Neural cell (in vitro differentiated cells): ENCODE data around the gene ELOB. TPM values are rescaled to one million over a fixed set of nuclear protein-coding genes. Genes with fewer than 3 reads are reported as not detected.

Experiments used
- H2AFZ ChIP-seq: fragments of 200-600, 300-800 bp; sonication (generic), shearing (Covaris generic); 2 replicates; pipeline ENCODE4 v1.6.0; 2014; ENCODE audit warnings: low read depth, mild to moderate bottlenecking, antibody characterized with exemption, low read length, moderate library complexity
- H3F3A ChIP-seq: fragments of 200-600 bp; shearing (Covaris generic); 2 replicates; pipeline ENCODE4 v1.6.1; 2016; ENCODE audit warnings: mild to moderate bottlenecking, moderate library complexity, mixed read lengths, antibody characterized with exemption, low read length; ENCODE audit not compliant: insufficient read depth, poor library complexity, severe bottlenecking
- H3K27ac ChIP-seq: fragments of 200-600, 300-800 bp; sonication (generic), shearing (Covaris generic); 2 replicates; pipeline ENCODE4 v1.5.1; 2014; ENCODE audit warnings: mild to moderate bottlenecking, low read length, moderate library complexity
- H3K27me3 ChIP-seq: fragments of 300-800, 200-600 bp; sonication (generic), shearing (Covaris generic); 2 replicates; pipeline ENCODE4 v1.6.0; 2014; ENCODE audit warnings: mild to moderate bottlenecking, low read depth, low read length, moderate library complexity; ENCODE audit not compliant: insufficient read depth
- H3K36me3 ChIP-seq: fragments of 300-800, 200-600 bp; sonication (generic), shearing (Covaris generic); 2 replicates; pipeline ENCODE4 v1.5.1; 2014; ENCODE audit warnings: mild to moderate bottlenecking, antibody characterized with exemption, low read length, moderate library complexity; ENCODE audit not compliant: insufficient read depth
- H3K4me2 ChIP-seq: fragments of 300-800, 200-600 bp; sonication (generic), shearing (Covaris generic); 2 replicates; pipeline ENCODE4 v1.6.0; 2014; ENCODE audit warnings: mild to moderate bottlenecking, low read length
- H3K4me3 ChIP-seq: fragments of 300-800, 200-600 bp; sonication (generic), shearing (Covaris generic); 2 replicates; pipeline ENCODE4 v1.5.1; 2014; ENCODE audit warnings: mild to moderate bottlenecking, low read length, moderate library complexity
- H3K79me2 ChIP-seq: fragments of 200-600 bp; shearing (Covaris generic); replicated peaks from 2 replicates; pipeline ENCODE4 v1.6.0; 2014; ENCODE audit warnings: mild to moderate bottlenecking, low read length, moderate library complexity; ENCODE audit not compliant: insufficient read depth
- H3K9ac ChIP-seq: fragments of 300-800, 200-600 bp; sonication (generic), shearing (Covaris generic); 2 replicates; pipeline ENCODE4 v1.6.1; 2016; ENCODE audit warnings: mild to moderate bottlenecking, low read length, mixed read lengths
- H3K9me2 ChIP-seq: fragments of 200-600 bp; shearing (Covaris generic); 2 replicates; pipeline ENCODE4 v1.6.1; 2016; ENCODE audit warnings: mild to moderate bottlenecking, low read length, mixed read lengths; ENCODE audit not compliant: insufficient read depth
- H3K9me3 ChIP-seq: fragments of 200-600, 300-800 bp; sonication (generic), shearing (Covaris generic); 2 replicates; pipeline ENCODE4 v1.6.1; 2016; ENCODE audit warnings: mild to moderate bottlenecking, mixed run types, low read length, moderate library complexity, mixed read lengths
- H4K20me1 ChIP-seq: fragments of 200-600 bp; shearing (Covaris generic); 2 replicates; pipeline ENCODE4 v1.6.1; 2016; ENCODE audit warnings: mild to moderate bottlenecking, mixed run types; ENCODE audit not compliant: insufficient read depth
- EP300 ChIP-seq: fragments of 450-650 bp; conservative IDR thresholded peaks from 2 replicates; pipeline ENCODE4 v1.6.1; 2014; ENCODE audit warnings: antibody characterized with exemption, mild to moderate bottlenecking, moderate library complexity; ENCODE audit not compliant: poor library complexity, severe bottlenecking
- EZH2 ChIP-seq: fragments of 200-600, 300-800 bp; shearing (Covaris generic), sonication (generic); IDR thresholded peaks from 2 replicates; pipeline ENCODE4 v1.6.1; 2014; ENCODE audit warnings: antibody characterized with exemption, low read length, borderline replicate concordance, mild to moderate bottlenecking; ENCODE audit not compliant: insufficient read depth, poor library complexity, severe bottlenecking
- MXI1 ChIP-seq: fragments of 450-650 bp; conservative IDR thresholded peaks from 2 replicates; pipeline ENCODE4 v1.6.1; 2014; ENCODE audit warnings: antibody characterized with exemption, mild to moderate bottlenecking; ENCODE audit not compliant: poor library complexity, severe bottlenecking
- POLR2AphosphoS5 ChIP-seq: IDR thresholded peaks from 2 replicates; pipeline ENCODE4 v1.6.1; 2012
- RAD21 ChIP-seq: fragments of 450-650 bp; conservative IDR thresholded peaks from 2 replicates; pipeline ENCODE4 v1.6.1; 2014; ENCODE audit warnings: antibody characterized with exemption, mild to moderate bottlenecking, moderate library complexity
- SMC3 ChIP-seq: fragments of 450-650 bp; conservative IDR thresholded peaks from 2 replicates; pipeline ENCODE4 v1.6.1; 2014; ENCODE audit warnings: antibody characterized with exemption, mild to moderate bottlenecking, moderate library complexity; ENCODE audit not compliant: poor library complexity
- TAF1 ChIP-seq: IDR thresholded peaks from 2 replicates; pipeline ENCODE4 v1.6.1; 2012; ENCODE audit warnings: low read depth
- polyA plus RNA-seq: library from polyadenylated mRNA; depleted of rRNA; stranded (reverse); fragments of >200 nt; gene quantifications from 2 replicates; pipeline ENCODE4 v1.2.3, GENCODE V29; 2014
- TF ChIP-seq, protein P1 (sequence below): IDR thresholded peaks from 2 replicates; pipeline ENCODE4 v1.6.1; 2012; ENCODE audit warnings: borderline replicate concordance
- TF ChIP-seq, protein P2 (sequence below): fragments of 450-650 bp; IDR thresholded peaks from 2 replicates; pipeline ENCODE4 v1.5.1; 2014; ENCODE audit warnings: antibody characterized with exemption, mild to moderate bottlenecking, moderate library complexity; ENCODE audit not compliant: poor library complexity, severe bottlenecking

ELOB gene
- polyA plus RNA-seq, 1 donor from 2014 or later = 513 TPM

DNA sequence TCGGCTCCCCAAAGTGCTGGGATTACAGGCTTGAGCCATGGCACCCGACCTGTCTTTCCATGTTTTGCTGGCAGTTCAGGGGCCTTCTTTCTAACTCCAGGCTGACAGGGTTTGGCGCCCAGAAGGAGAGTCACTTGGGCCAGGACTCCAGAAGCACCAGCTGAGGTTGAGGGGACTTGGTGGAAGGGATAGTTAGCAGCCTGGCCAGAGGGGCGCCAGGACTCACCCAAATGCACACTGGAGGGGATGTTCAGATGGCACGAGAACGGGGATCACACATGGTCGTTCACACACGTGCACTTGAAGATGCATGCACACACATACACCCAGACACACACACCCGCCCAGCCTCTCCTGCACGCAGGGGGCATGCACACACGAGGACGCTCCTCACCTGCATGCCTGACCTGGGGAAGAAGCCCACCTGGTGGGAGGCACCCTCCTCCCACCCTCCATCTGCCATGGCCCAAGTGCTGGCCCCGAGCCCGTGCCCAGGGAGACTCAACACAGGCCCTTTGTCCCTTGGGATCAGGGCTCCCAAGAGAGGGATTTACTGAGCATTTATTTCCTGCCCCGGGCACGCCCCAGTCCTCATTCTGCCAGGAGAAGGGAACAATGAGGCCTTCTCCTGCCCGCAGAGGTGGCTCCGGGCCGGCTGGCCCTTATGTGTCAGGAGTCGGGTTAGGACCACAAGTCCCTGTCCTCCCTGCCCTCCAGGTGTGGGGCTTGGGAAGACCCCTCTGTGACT, 37.6 kb upstream of the ELOB start:
- Histone ChIP-seq H3K4me2 (no peak overlapping the region), H4K20me1 (no peaks in the 10 kb centered on the region), H3K36me3 (no peaks in the 10 kb centered on the region), H3K27me3 (no peaks in the 10 kb centered on the region), H3K27ac (no peak overlapping the region), H3K79me2 (no peaks in the 10 kb centered on the region), H3K9ac (no peak overlapping the region), H3F3A (no peaks in the 10 kb centered on the region), H2AFZ (no peak overlapping the region), H3K9me2 (no peaks in the 10 kb centered on the region), H3K9me3 (no peaks in the 10 kb centered on the region), H3K4me3 (no peak overlapping the region)
- TF ChIP-seq TAF1 (no peak), SMC3 (no peak), EZH2 (no peak), POLR2AphosphoS5 (no peak), EP300 (no peak), RAD21 (no peak), MXI1 (no peak)
- TF ChIP-seq, protein P1, sequence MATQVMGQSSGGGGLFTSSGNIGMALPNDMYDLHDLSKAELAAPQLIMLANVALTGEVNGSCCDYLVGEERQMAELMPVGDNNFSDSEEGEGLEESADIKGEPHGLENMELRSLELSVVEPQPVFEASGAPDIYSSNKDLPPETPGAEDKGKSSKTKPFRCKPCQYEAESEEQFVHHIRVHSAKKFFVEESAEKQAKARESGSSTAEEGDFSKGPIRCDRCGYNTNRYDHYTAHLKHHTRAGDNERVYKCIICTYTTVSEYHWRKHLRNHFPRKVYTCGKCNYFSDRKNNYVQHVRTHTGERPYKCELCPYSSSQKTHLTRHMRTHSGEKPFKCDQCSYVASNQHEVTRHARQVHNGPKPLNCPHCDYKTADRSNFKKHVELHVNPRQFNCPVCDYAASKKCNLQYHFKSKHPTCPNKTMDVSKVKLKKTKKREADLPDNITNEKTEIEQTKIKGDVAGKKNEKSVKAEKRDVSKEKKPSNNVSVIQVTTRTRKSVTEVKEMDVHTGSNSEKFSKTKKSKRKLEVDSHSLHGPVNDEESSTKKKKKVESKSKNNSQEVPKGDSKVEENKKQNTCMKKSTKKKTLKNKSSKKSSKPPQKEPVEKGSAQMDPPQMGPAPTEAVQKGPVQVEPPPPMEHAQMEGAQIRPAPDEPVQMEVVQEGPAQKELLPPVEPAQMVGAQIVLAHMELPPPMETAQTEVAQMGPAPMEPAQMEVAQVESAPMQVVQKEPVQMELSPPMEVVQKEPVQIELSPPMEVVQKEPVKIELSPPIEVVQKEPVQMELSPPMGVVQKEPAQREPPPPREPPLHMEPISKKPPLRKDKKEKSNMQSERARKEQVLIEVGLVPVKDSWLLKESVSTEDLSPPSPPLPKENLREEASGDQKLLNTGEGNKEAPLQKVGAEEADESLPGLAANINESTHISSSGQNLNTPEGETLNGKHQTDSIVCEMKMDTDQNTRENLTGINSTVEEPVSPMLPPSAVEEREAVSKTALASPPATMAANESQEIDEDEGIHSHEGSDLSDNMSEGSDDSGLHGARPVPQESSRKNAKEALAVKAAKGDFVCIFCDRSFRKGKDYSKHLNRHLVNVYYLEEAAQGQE = no peak
- TF ChIP-seq, protein P2, sequence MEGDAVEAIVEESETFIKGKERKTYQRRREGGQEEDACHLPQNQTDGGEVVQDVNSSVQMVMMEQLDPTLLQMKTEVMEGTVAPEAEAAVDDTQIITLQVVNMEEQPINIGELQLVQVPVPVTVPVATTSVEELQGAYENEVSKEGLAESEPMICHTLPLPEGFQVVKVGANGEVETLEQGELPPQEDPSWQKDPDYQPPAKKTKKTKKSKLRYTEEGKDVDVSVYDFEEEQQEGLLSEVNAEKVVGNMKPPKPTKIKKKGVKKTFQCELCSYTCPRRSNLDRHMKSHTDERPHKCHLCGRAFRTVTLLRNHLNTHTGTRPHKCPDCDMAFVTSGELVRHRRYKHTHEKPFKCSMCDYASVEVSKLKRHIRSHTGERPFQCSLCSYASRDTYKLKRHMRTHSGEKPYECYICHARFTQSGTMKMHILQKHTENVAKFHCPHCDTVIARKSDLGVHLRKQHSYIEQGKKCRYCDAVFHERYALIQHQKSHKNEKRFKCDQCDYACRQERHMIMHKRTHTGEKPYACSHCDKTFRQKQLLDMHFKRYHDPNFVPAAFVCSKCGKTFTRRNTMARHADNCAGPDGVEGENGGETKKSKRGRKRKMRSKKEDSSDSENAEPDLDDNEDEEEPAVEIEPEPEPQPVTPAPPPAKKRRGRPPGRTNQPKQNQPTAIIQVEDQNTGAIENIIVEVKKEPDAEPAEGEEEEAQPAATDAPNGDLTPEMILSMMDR = no peak

DNA sequence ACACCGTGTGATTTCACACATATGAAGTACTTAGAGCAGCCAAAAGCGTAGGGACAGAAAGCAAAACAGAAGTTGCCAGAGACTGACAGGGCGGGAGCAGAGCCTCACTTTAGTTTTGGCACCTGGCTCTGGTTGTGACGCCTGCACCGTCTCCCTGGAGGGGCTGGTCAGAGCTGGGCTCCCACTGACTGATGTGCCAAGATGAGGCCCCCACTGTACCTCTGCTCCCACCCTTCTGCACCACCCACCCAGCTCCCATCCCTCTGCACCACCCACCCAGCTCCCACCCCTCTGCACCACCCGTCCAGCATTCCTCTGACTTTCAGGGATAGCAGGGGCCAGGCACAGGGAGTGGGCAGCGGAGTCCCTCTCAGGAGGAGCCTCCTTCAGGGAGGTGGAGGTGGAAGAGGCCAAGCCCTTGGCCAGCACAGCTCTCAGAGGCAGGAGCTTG, 36.7 kb upstream of the ELOB start:
- Histone ChIP-seq H3K4me2 (no peak overlapping the region), H3K9ac (no peak overlapping the region), H3K79me2 (no peaks in the 10 kb centered on the region), H3K27ac (no peak overlapping the region), H3K9me2 (no peaks in the 10 kb centered on the region), H3K27me3 (no peaks in the 10 kb centered on the region), H4K20me1 (no peaks in the 10 kb centered on the region), H3K9me3 (no peaks in the 10 kb centered on the region), H3K4me3 (no peak overlapping the region), H3F3A (no peaks in the 10 kb centered on the region), H3K36me3 (no peaks in the 10 kb centered on the region), H2AFZ (no peak overlapping the region)
- no peak for TF ChIP-seq SMC3
- TF ChIP-seq, protein P1 = no peak
- TF ChIP-seq TAF1 = no peak
- no peak for TF ChIP-seq EP300
- TF ChIP-seq POLR2AphosphoS5 = no peak
- no peak for TF ChIP-seq MXI1
- TF ChIP-seq EZH2 = no peak
- TF ChIP-seq, protein P2 = no peak
- no peak for TF ChIP-seq RAD21
